Esophagus muscularis mucosa (tissue), 4 donors: Measurements from ENCODE around the gene NRIP3. TPM values are rescaled to one million over a fixed set of nuclear protein-coding genes. Genes with fewer than 3 reads are reported as not detected.
"Not testable (repeated sequence)": the region's sequence is repeated elsewhere in the genome, so short reads cannot be mapped to it uniquely, and the experiment has no call there.

Source experiments
- DNase-seq: peaks from one replicate; pipeline ENCODE4 v3.0.0-alpha.2; 2017; ENCODE audit errors: extremely low spot score
- H3K27ac ChIP-seq, 4 donors: fragments of 200-600 bp; sonication (generic); replicated peaks in 1 of 4; 1 replicate in 3 of 4; 2 replicates in 1 of 4; pipeline ENCODE4 v1.5.1; 2016 to 2019; ENCODE audit warnings: mild to moderate bottlenecking in 1 of 4
- H3K27me3 ChIP-seq, 4 donors: fragments of 200-600 bp; sonication (generic); one replicate each; pipeline versions ENCODE4 v1.5.1 to v1.6.0; 2016 to 2019
- H3K36me3 ChIP-seq, 4 donors: fragments of 200-600 bp; sonication (generic); one replicate each; pipeline ENCODE4 v1.5.1; 2016 to 2019
- H3K4me1 ChIP-seq, 4 donors: fragments of 200-600 bp; sonication (generic); one replicate each; pipeline ENCODE4 v1.5.1; 2016 to 2019
- H3K4me3 ChIP-seq, 4 donors: fragments of 200-600 bp; sonication (generic); 1 replicate in 2 of 4; 2 replicates in 2 of 4; pipeline ENCODE4 v1.5.1; 2016 to 2019; ENCODE audit warnings: mild to moderate bottlenecking in 4 of 4, moderate library complexity in 1 of 4
- H3K9me3 ChIP-seq, 4 donors: fragments of 200-600 bp; sonication (generic); 1 replicate in 3 of 4; 2 replicates in 1 of 4; pipeline ENCODE4 v1.5.1; 2016 to 2019
- CTCF ChIP-seq, 3 experiments: fragments of 200-600 bp in 2 of 3; fragments of 450-650 bp in 1 of 3; sonication (generic) in 2 of 3; IDR thresholded peaks; one replicate each; pipeline ENCODE4 v1.5.1; 2017 to 2019; ENCODE audit warnings: antibody characterized with exemption in 3 of 3, mild to moderate bottlenecking in 2 of 3, moderate library complexity in 1 of 3
- EP300 ChIP-seq: sonication (generic); formaldehyde crosslinking; IDR thresholded peaks from one replicate; pipeline ENCODE4 v1.6.1; 2017; ENCODE audit warnings: antibody characterized with exemption
- POLR2A ChIP-seq: fragments of 450-650 bp; IDR thresholded peaks from one replicate; pipeline ENCODE4 v1.6.1; 2017; ENCODE audit warnings: antibody characterized with exemption, moderate library complexity, mild to moderate bottlenecking, low read depth
- POLR2AphosphoS5 ChIP-seq, 2 donors: sonication (generic); formaldehyde crosslinking; IDR thresholded peaks; one replicate each; pipeline ENCODE4 v1.6.1; 2017; ENCODE audit warnings: antibody characterized with exemption in 2 of 2
- WGBS: methylation state at CpG from one replicate; pipeline ENCODE4 v1.1.5; 2018; 5-methylcytosine and 5-hydroxymethylcytosine counted together
- intact Hi-C: fragments of 100-400 bp; cut with DNase I; formaldehyde crosslinking; loops from one replicate; pipeline ENCODE4 v1.15.1; 2023
- total RNA-seq, 4 donors: library from RNA; depleted of rRNA; stranded (reverse); fragments of >200 nt; gene quantifications; one replicate each; pipeline versions ENCODE4 v1.1.0 to v1.2.1, GENCODE V29; 2016

The NRIP3 gene
- total RNA-seq, 4 donors from 2014 or later: 2.1 to 4.0 (median 3.5) TPM

GRCh38 chr11:8942518-8943066, 61.2 kb downstream of the NRIP3 start, which contains the start of gene ASCL3:
Gene ASCL3 (minus strand): TSS chr11:8943016. CDS start chr11:8938161, 4,855 bp downstream.
- Histone ChIP-seq H3K9me3 (no peaks in the 10 kb centered on the region), H3K4me1 (no peaks in the 10 kb centered on the region), H3K27ac (no peak within 1 kb of the TSS), H3K4me3 (no peak within 1 kb of the TSS), H3K36me3 (peaks cover 4 to 9% (median 7%) of the 10 kb centered on the region in 4 donors), H3K27me3 (no peaks in the 10 kb centered on the region)
- no peak for DNase-seq
- 77% methylated on average over 5 of the region's 5 CpGs for WGBS
- intact Hi-C loops: no loop called here
- TF ChIP-seq EP300: no peak
- TF ChIP-seq CTCF (IDR thresholded peaks at IDR 0.05): no peak
- TF ChIP-seq POLR2A: no peak
- no peak for TF ChIP-seq POLR2AphosphoS5 (IDR thresholded peaks at IDR 0.05)

- Histone ChIP-seq H3K27ac (no peak overlapping the region), H3K27me3 (no peaks in the 10 kb centered on the region), H3K36me3 (no peaks in the 10 kb centered on the region), H3K9me3 (no peaks in the 10 kb centered on the region), H3K4me3 (no peak overlapping the region), H3K4me1 (no peaks in the 10 kb centered on the region)
- no peak for TF ChIP-seq POLR2A
- no peak for TF ChIP-seq CTCF (IDR thresholded peaks at IDR 0.05)
- no peak for TF ChIP-seq EP300
- TF ChIP-seq POLR2AphosphoS5 (IDR thresholded peaks at IDR 0.05): no peak
- 76% methylated on average over 8 of the region's 8 CpGs for WGBS
- DNase-seq: no peak
- intact Hi-C loops: no loop called here
Measured at GRCh38 chr11:8941341-8942103, 62.3 kb downstream of the NRIP3 start.

GRCh38 chr11:8937659-8938058, 66.1 kb downstream of the NRIP3 start:
- Histone ChIP-seq H3K36me3 (no peaks in the 10 kb centered on the region), H3K27ac (no peak overlapping the region), H3K4me1 (peaks cover 0 to 8% (median 3%) of the 10 kb centered on the region in 4 donors), H3K27me3 (no peaks in the 10 kb centered on the region), H3K4me3 (no peak overlapping the region), H3K9me3 (no peaks in the 10 kb centered on the region)
- intact Hi-C loops: no loop called here
- WGBS: 90% methylated on average over 14 of the region's 14 CpGs
- no peak for TF ChIP-seq CTCF (IDR thresholded peaks at IDR 0.05)
- no peak for TF ChIP-seq POLR2AphosphoS5 (IDR thresholded peaks at IDR 0.05)
- TF ChIP-seq EP300: no peak
- TF ChIP-seq POLR2A: no peak
- no peak for DNase-seq

GRCh38 chr11:8937159-8937558, 66.6 kb downstream of the NRIP3 start:
- Histone ChIP-seq H3K36me3 (no peaks in the 10 kb centered on the region), H3K27me3 (no peaks in the 10 kb centered on the region), H3K9me3 (no peaks in the 10 kb centered on the region), H3K27ac (no peak overlapping the region), H3K4me1 (peaks cover 0 to 8% (median 3%) of the 10 kb centered on the region in 4 donors), H3K4me3 (no peak overlapping the region)
- DNase-seq: no peak
- intact Hi-C loops: no loop called here
- WGBS: 93% methylated on average over 10 of the region's 10 CpGs
- no peak for TF ChIP-seq CTCF (IDR thresholded peaks at IDR 0.05)
- no peak for TF ChIP-seq POLR2AphosphoS5 (IDR thresholded peaks at IDR 0.05)
- TF ChIP-seq EP300: no peak
- TF ChIP-seq POLR2A: no peak

GRCh38 chr11:8935789-8936188, 68.0 kb downstream of the NRIP3 start:
- H3K36me3 ChIP-seq, intact Hi-C loops, H3K27ac ChIP-seq, H3K9me3 ChIP-seq, H3K27me3 ChIP-seq, DNase-seq, H3K4me3 ChIP-seq, H3K4me1 ChIP-seq: not testable (repeated sequence)
- 100% methylated on average over 2 of the region's 2 CpGs for WGBS
